Activated CD8-positive, alpha-beta T cell treated with anti-CD3 and anti-CD28 coated beads for 36 hours (primary cell): ENCODE data around the gene CLPTM1L. TPM values are rescaled to one million over a fixed set of nuclear protein-coding genes. Genes with fewer than 3 reads are reported as not detected.

Experiments
- ATAC-seq: fragments of 200-7000 bp; cut with Tn5 transposase; one replicate; pipeline ENCODE4 v1.10.0; 2021; ENCODE audit warnings: mild to moderate bottlenecking, moderate library complexity
- CTCF ChIA-PET: fragments of 350-600 bp; sonication (Branson Sonifier 250); formaldehyde crosslinking; loops from one replicate; lab custom pipeline; 2021; ENCODE audit warnings: antibody characterized with exemption; lab: Charles Lee
- POLR2A ChIA-PET: fragments of 350-600 bp; sonication (Branson Sonifier 250); formaldehyde crosslinking; loops from one replicate; lab custom pipeline; 2021; ENCODE audit warnings: antibody characterized with exemption; lab: Charles Lee
- DNase-seq: peaks from one replicate; pipeline ENCODE4 v3.0.0-alpha.2; 2020
- H3K27ac Mint-ChIP-seq: one replicate; pipeline ENCODE4 v1.8.0; 2021; ENCODE audit warnings: mild to moderate bottlenecking, mixed read lengths
- H3K27me3 Mint-ChIP-seq: one replicate; pipeline ENCODE4 v1.8.0; 2021; ENCODE audit warnings: mixed read lengths
- H3K36me3 Mint-ChIP-seq: one replicate; pipeline ENCODE4 v1.8.0; 2021; ENCODE audit warnings: low read depth, mixed read lengths
- H3K4me1 Mint-ChIP-seq: one replicate; pipeline ENCODE4 v1.8.0; 2021; ENCODE audit warnings: low read depth, mixed read lengths
- H3K4me3 Mint-ChIP-seq: one replicate; pipeline ENCODE4 v1.8.0; 2021; ENCODE audit warnings: mild to moderate bottlenecking, moderate library complexity, mixed read lengths
- H3K9me3 Mint-ChIP-seq: one replicate; pipeline ENCODE4 v1.8.0; 2021; ENCODE audit warnings: mixed read lengths
- CTCF ChIP-seq: fragments of 200-600 bp; IDR thresholded peaks from one replicate; pipeline ENCODE4 v1.8.0; 2022; ENCODE audit warnings: antibody characterized with exemption, mild to moderate bottlenecking
- intact Hi-C: fragments of 100-400 bp; cut with micrococcal nuclease; formaldehyde crosslinking; loops from one replicate; pipeline ENCODE4 v1.10.0; 2022
- total RNA-seq, 2 experiments: library from RNA; stranded (reverse); gene quantifications; one replicate each; pipeline ENCODE4 v1.2.3, GENCODE V29; 2021

CLPTM1L gene
- total RNA-seq, 2 experiments from 2014 or later: 51.4 to 56.2 TPM

GRCh38 chr5:1380910-1381309 is 36.0 kb upstream of the CLPTM1L start:
- ChIA-PET POLR2A (no interaction called here), CTCF (interaction anchor here (0.7 to 2.3 kb wide), 13 partner anchors 10 to 264 kb away, joined by 3 to 13 read pairs (median 4); no protein-coding TSS in a partner anchor)
- no peak overlapping the region for H3K4me3 Mint-ChIP-seq
- no peak for ATAC-seq
- H3K36me3 Mint-ChIP-seq: no peaks in the 10 kb centered on the region
- no peaks in the 10 kb centered on the region for H3K9me3 Mint-ChIP-seq
- DNase-seq: no peak
- H3K4me1 Mint-ChIP-seq: peaks cover 12% of the 10 kb centered on the region
- H3K27me3 Mint-ChIP-seq: peaks cover 1% of the 10 kb centered on the region
- TF ChIP-seq CTCF: no peak
- H3K27ac Mint-ChIP-seq: no peak overlapping the region
- intact Hi-C loops: loop anchor here (10.0 kb wide), 1 partner anchor 264 kb away; no protein-coding TSS in a partner anchor

GRCh38 chr5:1380011-1380817 is 35.3 kb upstream of the CLPTM1L start:
- Mint-ChIP-seq H3K36me3 (no peaks in the 10 kb centered on the region), H3K4me1 (peaks cover 7% of the 10 kb centered on the region), H3K9me3 (no peaks in the 10 kb centered on the region), H3K27me3 (peaks cover 1% of the 10 kb centered on the region), H3K4me3 (peak overlapping the region; percentile 55), H3K27ac (peak overlapping the region; percentile 59)
- intact Hi-C loops: loop anchor here (10.0 kb wide), 1 partner anchor 265 kb away; no protein-coding TSS in a partner anchor
- CTCF ChIA-PET: interaction anchor here (0.7 to 2.3 kb wide), 20 partner anchors 9 to 265 kb away, joined by 3 to 13 read pairs (median 4); no protein-coding TSS in a partner anchor
- TF ChIP-seq CTCF: peak; percentile 87
- peak; percentile 90 for ATAC-seq
- peak; percentile 62 for DNase-seq
- POLR2A ChIA-PET: no interaction called here

GRCh38 chr5:1378866-1379659 is 34.2 kb upstream of the CLPTM1L start:
- intact Hi-C loops: no loop called here
- CTCF ChIA-PET: interaction anchor here (0.9 to 2.3 kb wide), 9 partner anchors 8 to 266 kb away, joined by 3 to 13 read pairs (median 5); no protein-coding TSS in a partner anchor
- peaks cover 6% of the 10 kb centered on the region for H3K4me1 Mint-ChIP-seq
- no peaks in the 10 kb centered on the region for H3K9me3 Mint-ChIP-seq
- no peak overlapping the region for H3K27ac Mint-ChIP-seq
- DNase-seq (no peak), ATAC-seq (no peak)
- H3K4me3 Mint-ChIP-seq: no peak overlapping the region
- POLR2A ChIA-PET: interaction anchor here (0.6 kb wide), 1 partner anchor 867 kb away, joined by 3 read pairs; no protein-coding TSS in a partner anchor
- no peaks in the 10 kb centered on the region for H3K36me3 Mint-ChIP-seq
- H3K27me3 Mint-ChIP-seq: peaks cover 1% of the 10 kb centered on the region
- TF ChIP-seq CTCF: no peak

GRCh38 chr5:1378096-1378495 is 33.2 kb upstream of the CLPTM1L start:
- no peak overlapping the region for H3K4me3 Mint-ChIP-seq
- peaks cover 6% of the 10 kb centered on the region for H3K4me1 Mint-ChIP-seq
- H3K9me3 Mint-ChIP-seq: no peaks in the 10 kb centered on the region
- peaks cover 1% of the 10 kb centered on the region for H3K27me3 Mint-ChIP-seq
- DNase-seq (no peak), ATAC-seq (no peak)
- no peaks in the 10 kb centered on the region for H3K36me3 Mint-ChIP-seq
- TF ChIP-seq CTCF: no peak
- H3K27ac Mint-ChIP-seq: no peak overlapping the region
- intact Hi-C loops: no loop called here
- POLR2A ChIA-PET: no interaction called here
- CTCF ChIA-PET: interaction anchor here (1.0 kb wide), 1 partner anchor 265 kb away, joined by 3 read pairs; no protein-coding TSS in a partner anchor
